A549 treated with ZK216348 at 1 μM for 4 hours (cell line): ENCODE data around the gene DCAF17. TPM values are rescaled to one million over a fixed set of nuclear protein-coding genes. Genes with fewer than 3 reads are reported as not detected.

Source experiments
- total RNA-seq: library from RNA; stranded (reverse); fragments of 200-300 nt; extraction: Qiagen RNA extraction; gene quantifications from 5 replicates; pipeline ENCODE4 v1.2.3, GENCODE V29; 2022; ENCODE audit warnings: low read depth

The DCAF17 gene, protein sequence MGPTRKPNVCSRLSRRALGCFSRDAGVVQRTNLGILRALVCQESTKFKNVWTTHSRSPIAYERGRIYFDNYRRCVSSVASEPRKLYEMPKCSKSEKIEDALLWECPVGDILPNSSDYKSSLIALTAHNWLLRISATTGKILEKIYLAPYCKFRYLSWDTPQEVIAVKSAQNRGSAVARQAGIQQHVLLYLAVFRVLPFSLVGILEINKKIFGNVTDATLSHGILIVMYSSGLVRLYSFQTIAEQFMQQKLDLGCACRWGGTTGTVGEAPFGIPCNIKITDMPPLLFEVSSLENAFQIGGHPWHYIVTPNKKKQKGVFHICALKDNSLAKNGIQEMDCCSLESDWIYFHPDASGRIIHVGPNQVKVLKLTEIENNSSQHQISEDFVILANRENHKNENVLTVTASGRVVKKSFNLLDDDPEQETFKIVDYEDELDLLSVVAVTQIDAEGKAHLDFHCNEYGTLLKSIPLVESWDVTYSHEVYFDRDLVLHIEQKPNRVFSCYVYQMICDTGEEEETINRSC
- 5.5 to 11.8 TPM (median 10.5 TPM) in 5 replicates for total RNA-seq

DNA sequence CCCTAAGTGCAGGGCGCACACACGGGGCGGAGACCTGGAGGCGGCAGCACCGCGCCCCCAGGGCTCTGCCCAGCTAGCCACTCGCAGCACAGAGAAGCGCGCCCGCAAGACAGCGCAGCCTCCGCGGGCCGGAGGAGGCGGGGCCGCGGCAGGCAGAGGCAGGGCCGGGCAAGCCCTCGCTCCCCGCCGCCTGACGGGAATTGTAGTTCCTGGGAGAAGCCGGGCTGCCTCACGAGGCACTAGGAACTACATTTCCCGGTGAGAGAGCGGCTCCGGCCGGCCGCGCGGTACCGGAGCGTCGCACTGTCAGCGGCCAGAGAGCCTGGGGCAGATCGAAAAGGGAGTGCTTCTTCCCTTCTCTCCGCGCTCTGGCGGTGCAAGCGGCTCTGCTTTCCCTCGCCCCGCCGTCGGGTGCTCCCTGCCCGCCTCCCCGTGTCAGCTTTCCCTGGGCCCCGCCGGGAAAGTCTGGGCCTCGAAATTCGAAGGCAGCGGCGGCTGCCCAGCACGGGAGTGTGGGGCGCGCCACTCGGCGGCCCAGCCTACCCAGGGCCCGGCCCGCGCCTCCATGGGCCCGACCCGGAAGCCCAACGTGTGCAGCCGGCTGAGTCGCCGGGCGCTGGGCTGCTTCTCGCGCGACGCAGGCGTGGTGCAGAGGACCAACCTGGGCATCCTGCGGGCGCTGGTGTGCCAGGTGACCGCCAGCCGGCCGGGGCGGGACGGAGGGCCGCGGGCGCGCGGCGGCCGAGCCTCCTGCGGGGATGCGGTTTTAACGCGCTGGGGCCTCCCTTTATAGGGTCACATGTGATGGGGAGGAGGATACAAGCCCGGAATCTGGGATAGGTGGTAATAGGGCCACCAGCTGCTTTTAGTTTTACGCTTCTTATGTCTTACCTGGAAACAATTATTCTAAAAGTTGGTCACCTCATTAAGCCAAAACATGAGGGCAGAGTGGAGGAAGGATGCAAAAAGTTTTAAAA is at the start of gene DCAF17:
Gene DCAF17 (plus strand): TSS at position 214 of the 977 bp plus-strand sequence. CDS start 352 bp downstream, at position 566.

DNA sequence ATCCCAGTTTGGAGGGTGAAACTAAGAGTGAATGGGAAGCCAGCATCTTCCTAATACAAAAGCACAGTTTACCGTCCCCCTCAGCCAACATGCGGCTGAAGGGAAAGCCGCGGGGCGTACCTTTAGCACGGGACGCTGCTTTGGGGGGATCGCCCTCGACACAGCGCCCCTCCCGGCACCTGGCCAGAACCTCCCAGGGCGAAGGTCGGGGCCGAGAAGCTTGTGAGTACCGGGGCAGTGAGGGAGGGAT is 338 bp upstream of the DCAF17 start, which contains the start of gene METTL8:
Gene METTL8 (minus strand): TSS at position 228 of the 250 bp plus-strand sequence. CDS start 41,805 bp downstream, outside the sequence.

DNA sequence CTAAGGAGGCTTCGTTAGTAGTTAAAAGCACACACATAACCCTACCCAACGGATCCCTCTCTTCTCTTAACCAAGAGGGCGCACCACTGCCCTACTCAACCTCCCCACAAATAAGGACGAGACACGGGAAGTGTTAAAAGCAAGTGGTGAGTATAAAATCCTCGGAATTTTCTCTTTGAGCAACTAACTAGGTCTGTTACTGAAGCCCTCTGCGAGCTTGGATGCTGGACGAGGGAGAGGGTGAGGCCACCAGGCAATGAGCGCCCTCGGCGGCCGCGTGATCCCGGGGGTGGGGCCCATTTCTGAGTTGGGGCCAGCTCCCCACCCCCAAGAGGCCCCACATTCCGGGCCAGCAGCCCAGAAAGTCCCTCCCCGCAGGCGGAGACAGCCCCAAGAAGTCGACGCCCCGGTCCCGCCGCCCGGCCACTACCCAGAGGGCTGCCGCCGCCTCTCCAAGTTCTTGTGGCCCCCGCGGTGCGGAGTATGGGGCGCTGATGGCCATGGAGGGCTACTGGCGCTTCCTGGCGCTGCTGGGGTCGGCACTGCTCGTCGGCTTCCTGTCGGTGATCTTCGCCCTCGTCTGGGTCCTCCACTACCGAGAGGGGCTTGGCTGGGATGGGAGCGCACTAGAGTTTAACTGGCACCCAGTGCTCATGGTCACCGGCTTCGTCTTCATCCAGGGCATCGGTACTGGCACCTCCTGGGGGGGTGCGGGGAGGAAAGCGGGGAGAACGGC is 88.2 kb downstream of the DCAF17 start, which contains the start of gene CYBRD1:
Gene CYBRD1 (plus strand): TSS at position 423 of the 736 bp plus-strand sequence. CDS start 72 bp downstream, at position 495.

Other genes starting within 250 kb of the DCAF17 start
- gene METTL8, start 236 bp upstream of the DCAF17 start, total RNA-seq, result 23.8 to 31.7 TPM (median 27.9 TPM) in 5 replicates
- gene CYBRD1, start 88.2 kb downstream of the DCAF17 start, total RNA-seq, result 19.5 to 35.8 TPM (median 30.6 TPM) in 5 replicates